Forelimb muscle (tissue), 1 donor: ENCODE data around the gene RFFL. TPM values are rescaled to one million over a fixed set of nuclear protein-coding genes. Genes with fewer than 3 reads are reported as not detected.
"Not testable (repeated sequence)": the region's sequence is repeated elsewhere in the genome, so short reads cannot be mapped to it uniquely, and the experiment has no call there.

ENCODE experiments used
- DNase-seq: peaks from one replicate; pipeline ENCODE4 v3.0.0-alpha.2; 2013; ENCODE audit warnings: low read depth
- polyA plus RNA-seq: library from polyadenylated mRNA; unstranded; fragments of 120-200 nt; gene quantifications from one replicate; pipeline ENCODE4 v1.2.1, GENCODE V29; 2013; ENCODE audit not compliant: insufficient read length

RFFL gene
- polyA plus RNA-seq, 1 donor = 7.9 TPM

DNA sequence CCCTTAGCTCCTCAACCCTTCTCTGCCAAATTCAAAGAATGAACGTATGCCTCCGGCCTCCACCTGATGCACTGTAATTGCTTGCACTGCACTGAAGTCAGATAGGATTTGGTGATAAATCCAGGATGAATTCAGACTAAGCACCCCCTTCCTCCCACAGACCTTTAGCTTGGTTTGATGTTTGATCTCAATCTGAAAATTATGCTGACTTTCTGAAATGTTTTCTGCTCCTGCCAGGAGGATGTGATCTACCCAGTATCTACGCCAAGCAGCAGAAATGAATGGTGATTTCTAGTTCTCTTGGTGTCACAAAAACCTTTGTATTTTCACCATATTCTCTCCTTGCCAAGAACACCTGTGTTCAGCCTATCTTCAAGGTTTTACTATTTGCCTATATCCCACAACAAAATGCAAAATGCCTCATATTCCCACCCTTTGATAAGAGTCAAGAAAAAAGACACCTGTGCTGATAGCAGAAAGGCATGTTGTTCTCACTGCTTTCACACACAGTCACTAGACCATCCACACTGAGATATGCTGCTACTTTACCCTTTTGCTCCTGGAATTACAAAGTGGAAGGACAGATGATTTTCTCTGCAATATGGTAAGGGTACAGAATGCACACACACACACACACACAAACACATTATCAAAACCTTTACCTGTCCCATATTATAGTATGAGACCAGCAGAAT lies 14.7 kb downstream of the RFFL start:
- DNase-seq = no peak

DNA sequence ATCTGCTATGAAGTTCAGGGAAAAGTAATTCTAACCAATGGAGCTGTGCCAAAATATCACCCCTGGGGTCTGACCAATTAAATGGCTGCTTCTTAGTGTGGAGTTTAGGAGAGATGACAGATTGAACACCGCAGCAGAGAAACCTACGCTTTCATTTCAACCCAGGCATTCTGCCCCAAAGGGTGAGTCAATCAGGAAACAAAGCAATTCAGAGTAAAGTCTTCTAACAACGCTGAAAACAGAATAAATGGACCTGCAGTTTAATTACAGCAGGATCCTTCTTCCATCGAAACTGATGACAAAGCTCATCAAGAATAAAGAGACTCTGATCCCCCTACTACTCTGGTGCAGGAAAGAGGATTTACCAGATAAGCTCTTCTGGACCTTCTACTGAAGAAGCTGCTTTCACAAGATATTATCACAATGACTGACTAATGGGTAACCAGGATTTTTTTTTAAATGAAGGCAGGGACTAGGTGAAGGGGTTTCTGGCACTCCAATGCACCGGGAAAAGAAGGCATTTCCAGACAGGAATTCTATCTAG lies 16.7 kb downstream of the RFFL start:
- no peak for DNase-seq

DNA sequence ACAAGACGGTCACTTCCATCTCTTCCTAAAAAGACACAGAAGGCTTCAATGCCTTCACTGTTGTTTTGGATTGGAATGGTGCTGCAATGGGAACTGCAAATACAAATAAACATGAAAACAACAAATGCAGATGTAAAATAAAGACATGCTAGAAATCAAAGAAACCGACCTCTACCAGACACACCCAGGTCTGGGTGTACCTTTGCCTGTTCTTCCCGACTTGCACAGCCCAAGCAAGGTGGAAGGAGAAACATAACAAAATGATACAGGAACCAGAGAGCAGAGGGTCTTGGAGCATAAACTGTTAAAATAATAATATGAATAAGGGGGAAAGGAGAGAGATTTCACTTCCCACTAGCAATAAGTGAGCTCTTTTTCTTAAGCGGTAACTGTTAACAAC lies 17.3 kb downstream of the RFFL start:
- DNase-seq = no peak

- DNase-seq = not testable (repeated sequence)
These were observed 18.0 kb downstream of the RFFL start for GRCh38 chr17:35045458-35045979.

DNA sequence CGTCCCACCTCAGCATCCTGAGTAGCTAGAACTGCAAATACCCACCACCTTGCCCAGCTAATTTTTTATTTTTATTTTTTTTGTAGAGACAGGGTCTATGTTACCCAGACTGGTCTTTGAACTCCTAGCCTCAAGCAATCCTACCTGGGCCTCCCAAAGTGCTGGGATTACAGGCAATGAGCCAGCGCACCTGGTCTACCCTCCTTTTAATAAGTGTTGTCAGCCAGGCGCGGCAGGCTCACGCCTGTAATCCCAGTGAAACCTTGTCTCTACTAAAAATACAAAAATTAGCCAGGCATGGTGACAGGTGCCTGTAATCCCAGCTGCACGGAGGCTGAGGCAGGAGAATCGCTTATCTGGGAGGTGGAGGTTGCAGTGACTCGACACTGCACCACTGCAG lies 19.3 kb downstream of the RFFL start:
- DNase-seq = no peak

DNA sequence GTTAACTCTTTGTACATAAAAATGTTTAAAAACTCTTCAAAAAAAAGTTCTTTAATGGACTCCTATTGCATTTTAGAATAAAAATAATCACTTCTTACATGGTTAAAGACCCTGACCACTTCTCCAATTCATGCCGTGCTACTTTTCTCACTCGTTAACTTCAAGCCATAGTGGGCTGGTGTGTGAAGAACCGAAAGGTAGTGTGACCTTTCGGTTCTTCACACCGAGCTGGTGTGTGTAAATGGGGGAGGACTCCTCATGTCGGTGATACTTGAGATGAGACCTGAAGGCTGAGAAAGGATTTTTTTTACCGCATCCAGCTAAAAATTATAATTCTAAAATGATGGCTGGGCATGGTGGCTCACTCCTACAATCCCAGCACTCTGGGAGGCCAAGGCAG lies 22.1 kb downstream of the RFFL start:
- DNase-seq = no peak

GRCh38 chr17:35038453-35038852 lies 25.1 kb downstream of the RFFL start:
- no peak for DNase-seq

DNA sequence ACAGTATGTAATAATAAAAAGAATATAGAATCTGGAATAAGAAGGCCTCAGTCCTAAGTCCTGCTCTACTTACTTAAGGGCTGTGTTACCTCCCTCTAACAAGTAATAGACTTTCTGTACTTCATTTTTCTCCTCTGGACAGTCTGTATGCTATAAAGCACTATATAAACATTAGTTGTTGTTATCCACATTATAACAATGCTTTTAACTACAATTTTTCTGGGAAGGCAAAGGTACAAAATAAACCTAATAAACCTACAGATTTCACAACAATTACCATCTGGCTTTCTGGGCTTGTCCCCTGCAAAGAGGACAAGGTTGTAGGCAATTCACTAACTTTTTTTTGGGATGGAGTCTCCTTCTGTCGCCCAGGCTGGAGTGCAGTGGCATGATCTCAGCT lies 32.7 kb downstream of the RFFL start:
- no peak for DNase-seq

DNA sequence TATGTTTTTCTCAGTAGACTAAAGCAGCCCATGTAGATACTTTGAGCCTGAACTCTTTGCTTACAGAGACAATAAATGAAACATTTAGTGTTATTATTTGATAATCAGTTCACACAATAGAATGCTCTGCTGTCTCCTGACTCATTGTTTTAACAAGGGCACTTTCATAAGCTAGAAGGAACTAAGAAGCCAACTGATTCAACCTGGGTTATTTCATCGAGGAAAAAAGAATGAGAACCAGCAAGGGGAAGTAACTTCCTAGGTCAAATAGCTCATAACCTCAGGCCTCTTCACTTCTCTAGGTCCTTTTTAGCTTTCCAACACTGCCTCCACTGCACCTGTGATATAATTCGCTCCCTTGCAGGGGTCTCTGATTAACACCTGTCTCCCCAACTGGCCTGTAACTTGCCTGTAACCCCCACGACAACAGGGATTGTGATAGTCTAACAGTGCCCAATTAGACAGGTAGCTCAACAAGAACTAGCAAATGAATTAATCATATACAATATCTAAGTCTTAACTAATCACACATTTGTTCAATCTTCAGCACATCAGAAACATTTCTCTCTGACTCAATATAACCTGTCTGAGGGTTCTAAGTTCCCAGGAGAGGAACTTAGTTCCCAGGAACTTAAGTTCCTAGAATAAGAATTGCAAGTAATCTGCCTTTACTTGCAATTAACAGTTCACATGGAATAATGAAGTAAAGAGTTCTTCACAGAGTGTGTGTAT lies 34.8 kb downstream of the RFFL start:
- DNase-seq = no peak

- DNase-seq = not testable (repeated sequence)
These were observed 35.4 kb downstream of the RFFL start for GRCh38 chr17:35028097-35028496.

DNA sequence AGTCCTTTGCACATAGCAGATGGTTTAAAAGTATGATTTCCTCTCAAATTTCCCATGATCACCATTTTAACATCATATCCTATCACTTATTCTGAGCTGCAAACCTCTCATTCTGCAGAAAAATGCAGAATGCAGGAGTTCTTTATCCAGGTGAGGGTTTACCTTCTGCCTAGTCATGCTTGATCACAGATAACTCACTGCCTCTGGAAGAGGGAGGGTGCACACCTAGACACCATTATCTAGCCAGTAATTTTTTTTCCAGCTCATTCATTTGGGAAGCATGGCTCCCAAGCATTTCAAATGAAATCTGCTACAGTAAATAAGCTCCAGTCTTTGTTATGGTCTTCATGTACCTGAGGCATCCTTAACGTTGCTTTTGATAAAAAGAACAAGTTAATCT lies 38.0 kb downstream of the RFFL start:
- DNase-seq = no peak

DNA sequence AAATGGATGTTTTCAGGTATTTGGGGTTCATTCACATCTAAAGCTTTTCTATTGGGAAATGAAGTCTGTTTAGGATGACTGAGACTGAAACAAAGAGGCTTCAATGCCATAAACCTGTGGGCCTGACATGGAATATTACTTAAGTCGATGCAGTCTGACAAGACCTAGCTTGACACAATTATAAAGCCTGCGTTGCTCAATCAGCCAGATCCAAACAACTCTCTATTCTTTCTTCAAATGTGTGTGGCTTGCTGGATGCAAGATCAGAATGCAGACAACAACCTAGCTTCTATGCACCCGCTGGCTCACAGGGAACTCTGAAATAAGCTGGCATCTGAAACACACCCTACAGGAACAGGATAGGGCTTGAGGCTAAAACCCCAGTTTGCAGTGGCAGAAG lies 40.0 kb downstream of the RFFL start:
- no peak for DNase-seq

DNA sequence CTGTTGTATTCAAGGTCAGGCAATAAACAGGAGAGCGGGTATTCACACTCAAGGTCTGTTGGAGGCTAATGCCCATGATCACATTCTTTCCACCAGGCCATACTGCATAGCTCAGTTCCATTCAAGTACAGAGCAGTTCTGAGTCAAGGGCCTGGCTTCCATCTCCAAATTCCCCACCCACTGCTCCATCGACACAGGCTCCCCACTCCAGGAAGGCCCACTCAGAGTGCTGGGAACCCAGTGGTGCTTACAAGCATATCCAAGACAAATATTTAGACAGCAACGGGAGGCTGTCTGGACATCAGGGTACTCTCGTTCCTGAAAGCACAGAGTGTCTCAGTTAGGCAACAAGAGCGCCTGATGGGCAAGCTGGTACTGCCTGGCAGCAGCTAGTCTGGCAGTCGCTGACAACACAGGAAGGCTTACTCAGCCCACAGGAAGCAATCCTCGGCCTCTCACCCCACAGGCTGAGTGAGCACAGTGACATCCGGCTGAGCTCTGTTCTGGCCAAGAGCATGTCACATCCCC lies 40.9 kb downstream of the RFFL start:
- no peak for DNase-seq

- no peak for DNase-seq
These were observed 41.8 kb downstream of the RFFL start for GRCh38 chr17:35021520-35022380.

DNA sequence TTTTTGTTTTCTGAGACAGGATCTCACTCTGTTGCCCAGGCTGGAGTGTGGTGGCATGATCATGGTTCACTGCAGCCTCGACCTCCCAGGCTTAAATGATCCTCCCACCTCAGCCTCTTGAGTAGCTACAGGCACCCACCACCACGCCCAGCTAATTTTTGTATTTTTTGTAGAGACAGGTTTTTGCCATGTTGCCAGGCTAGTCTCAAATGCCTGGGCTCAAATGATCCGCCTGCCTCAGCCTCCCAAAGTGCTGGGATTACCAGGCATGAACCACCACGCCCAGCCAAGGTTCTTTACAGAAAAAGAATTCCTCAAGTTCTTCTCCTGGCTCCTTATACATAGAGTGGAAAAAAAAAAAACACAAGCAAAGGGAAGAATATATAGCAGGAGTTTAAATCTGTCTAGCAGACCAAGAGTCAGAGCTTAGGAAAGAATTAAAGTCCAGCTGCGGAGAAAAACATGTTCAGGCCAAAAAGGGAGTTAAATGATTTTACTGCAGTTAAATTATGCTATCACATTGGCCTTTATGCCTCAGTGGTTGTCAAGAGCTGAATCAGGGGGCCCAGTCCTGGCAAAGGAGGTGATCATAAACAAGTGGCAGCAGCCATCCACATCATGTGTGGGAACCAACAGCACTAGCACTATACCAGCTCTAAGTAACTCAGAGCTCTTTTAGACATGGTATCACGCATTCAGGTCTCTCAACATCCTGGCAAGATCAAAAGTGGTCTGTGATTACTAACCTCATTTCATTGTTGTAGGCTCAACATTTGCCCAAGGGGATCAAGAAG lies 43.9 kb downstream of the RFFL start:
- DNase-seq = no peak

- no peak for DNase-seq
These were observed 44.7 kb downstream of the RFFL start for GRCh38 chr17:35018814-35019213.

DNA sequence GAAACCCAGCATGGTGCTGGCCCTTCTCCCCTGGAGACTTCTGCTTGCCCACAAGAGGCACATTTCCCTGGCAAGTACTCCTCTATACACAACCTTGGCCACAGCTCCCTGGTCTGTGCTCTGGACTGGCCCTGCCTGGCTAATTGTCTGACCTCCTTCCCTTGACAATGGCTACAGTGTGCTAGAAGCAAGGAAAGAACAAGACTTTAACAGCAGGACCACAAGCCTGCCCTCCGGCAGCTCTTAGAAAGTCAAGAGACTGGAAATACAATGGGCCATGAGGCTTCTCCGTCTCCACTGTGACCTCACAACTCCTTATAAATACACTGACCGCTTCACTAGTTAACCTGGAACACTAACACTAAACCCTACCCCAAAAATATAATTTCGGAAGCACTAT lies 46.5 kb downstream of the RFFL start:
- no peak for DNase-seq

DNA sequence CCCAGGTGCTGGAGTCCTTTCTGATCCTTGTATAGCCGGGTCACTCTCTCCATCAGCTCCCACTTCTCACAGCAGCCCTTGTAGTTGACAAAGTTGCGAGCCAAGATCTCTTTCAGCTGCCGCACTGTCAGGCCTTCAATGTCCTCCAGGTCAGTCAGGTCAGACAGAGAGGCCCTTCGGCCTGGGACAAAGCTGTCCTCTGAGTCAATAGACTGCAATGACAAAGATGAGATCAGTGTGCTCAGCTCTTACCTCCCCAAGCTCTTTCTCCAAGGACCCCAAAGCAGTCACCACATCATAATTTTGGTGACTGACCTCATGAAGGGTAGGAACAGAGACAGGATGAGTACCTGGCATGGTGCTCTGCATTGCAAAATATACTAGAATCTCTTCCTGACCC lies 47.1 kb downstream of the RFFL start:
- no peak for DNase-seq

DNA sequence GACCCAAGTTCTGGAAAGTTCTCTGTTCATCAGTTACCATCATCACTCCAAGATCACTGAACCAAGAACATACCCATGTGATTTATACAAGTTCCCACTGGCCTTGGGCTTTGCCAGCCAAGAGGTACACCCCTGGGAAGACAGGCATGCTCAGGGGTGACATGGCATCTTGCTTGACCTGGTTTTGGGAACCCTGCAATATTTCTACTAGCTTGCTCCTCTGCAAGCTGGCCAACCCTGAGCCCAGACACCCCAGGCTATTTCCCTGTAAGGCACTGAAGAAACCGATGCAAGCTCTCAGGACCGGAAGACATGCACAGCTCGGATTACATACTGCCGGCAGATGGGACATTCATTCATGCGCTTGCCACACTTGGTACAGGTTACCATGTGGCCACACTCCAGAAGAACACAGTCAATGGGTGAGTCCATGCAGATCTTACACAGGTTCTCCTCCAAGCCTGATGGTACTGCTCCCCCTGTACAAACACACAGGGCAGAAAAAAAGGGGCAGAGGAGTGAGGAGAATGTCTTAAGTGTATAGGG lies 51.8 kb downstream of the RFFL start:
- no peak for DNase-seq

DNA sequence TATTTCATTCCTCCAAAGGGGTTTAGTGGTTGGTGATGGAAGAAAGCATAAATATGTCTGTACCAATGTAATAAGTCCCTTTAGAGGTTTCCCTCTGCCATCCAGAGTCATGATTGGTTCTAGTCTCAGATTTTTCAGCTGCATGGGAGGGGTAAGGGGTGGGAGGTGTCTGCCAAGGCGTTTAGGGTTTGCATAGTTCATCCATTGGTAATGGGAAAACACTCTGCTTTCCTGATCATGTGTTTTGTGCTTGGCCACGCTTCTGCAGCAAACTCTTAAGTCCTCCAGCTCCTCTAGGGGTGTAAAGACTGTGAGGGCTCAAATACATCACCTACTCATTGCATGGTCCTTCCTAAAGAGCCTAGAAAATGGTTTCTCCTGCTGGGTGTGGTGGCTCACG lies 53.4 kb downstream of the RFFL start:
- no peak for DNase-seq

DNA sequence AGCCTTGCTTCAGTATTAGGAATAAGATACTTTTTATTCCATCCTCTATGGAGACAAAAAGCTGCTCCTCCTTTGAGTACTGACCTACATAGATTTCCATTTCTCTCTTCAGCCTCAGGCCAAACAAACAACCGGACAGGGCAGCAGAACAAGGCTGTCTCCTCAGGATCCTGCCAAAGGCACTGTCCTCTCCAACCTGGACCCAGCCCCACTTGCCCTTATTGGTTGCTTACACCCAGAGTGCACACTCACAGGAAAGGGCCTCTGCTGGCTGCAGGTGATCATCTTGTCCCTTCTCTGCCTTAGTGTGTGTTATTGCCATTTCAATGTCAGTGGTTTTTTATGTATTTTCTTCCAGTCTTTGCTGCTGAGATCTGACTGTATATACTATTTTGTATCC lies 56.5 kb downstream of the RFFL start:
- DNase-seq = no peak
